Cardiac muscle cell (in vitro differentiated cells and primary cell): ENCODE data around the gene SEMA4D. TPM values are rescaled to one million over a fixed set of nuclear protein-coding genes. Genes with fewer than 3 reads are reported as not detected.

ENCODE experiments used
- DNase-seq, 2 donors: peaks; one replicate each; pipeline versions ENCODE4 v3.0.0 to v3.0.0-alpha.2; 2010 to 2017; ENCODE audit warnings: low read depth in 1 of 2, low spot score in 1 of 2
- H3K27ac ChIP-seq: fragments of 200-600 bp; sonication (generic); 2 replicates; pipeline ENCODE4 v1.5.1; 2016
- H3K27me3 ChIP-seq: fragments of 200-600 bp; sonication (generic); 2 replicates; pipeline ENCODE4 v1.6.0; 2016; ENCODE audit warnings: control low read depth
- H3K36me3 ChIP-seq: fragments of 200-600 bp; sonication (generic); 2 replicates; pipeline ENCODE4 v1.5.1; 2016; ENCODE audit warnings: control low read depth
- H3K4me1 ChIP-seq: fragments of 200-600 bp; sonication (generic); 2 replicates; pipeline ENCODE4 v1.8.1; 2017; ENCODE audit warnings: low read depth, mild to moderate bottlenecking, mixed run types
- H3K4me3 ChIP-seq: fragments of 200-600 bp; sonication (generic); 2 replicates; pipeline ENCODE4 v1.5.1; 2016; ENCODE audit warnings: mild to moderate bottlenecking
- H3K9me3 ChIP-seq: fragments of 200-600 bp; sonication (generic); 2 replicates; pipeline ENCODE4 v1.5.1; 2017; ENCODE audit warnings: low read depth, mild to moderate bottlenecking, control low read depth
- CTCF ChIP-seq: IDR thresholded peaks from 2 replicates; pipeline ENCODE4 v1.5.1; 2012; ENCODE audit warnings: low read depth, mild to moderate bottlenecking, low read length
- polyA plus RNA-seq: library from polyadenylated mRNA; unstranded; fragments of >200 nt; fragmentation: Nextera tagmentation; extraction: Ambion mirVana; gene quantifications from 2 replicates; pipeline ENCODE4 v1.2.1, GENCODE V29; 2016
- total RNA-seq: library from RNA; depleted of rRNA; stranded (reverse); fragments of >200 nt; gene quantifications from 2 replicates; pipeline ENCODE4 v1.2.3, GENCODE V29; 2016

Gene SEMA4D
- total and polyA plus RNA-seq, 2 experiments from 2014 or later: 16.5 to 34.2 TPM

DNA sequence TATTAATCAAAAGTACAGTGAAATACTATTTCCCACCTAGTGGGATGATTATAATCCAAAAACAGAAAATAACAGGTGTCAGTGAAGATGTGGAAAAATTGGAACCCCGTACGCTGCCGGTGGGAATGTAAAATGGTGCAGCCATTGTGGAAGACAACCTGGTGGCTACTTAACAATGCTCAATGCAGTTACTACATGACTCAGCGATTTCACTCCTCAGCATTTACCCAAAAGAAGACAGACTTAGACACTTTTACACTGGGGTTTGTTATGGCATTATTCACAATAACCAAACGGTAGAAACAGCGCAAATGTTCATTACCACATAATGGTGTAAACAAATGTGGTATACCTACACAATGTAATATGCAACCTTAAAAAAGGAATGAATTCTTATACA is 155.7 kb downstream of the SEMA4D start:
- no peak overlapping the region for H3K4me3 ChIP-seq
- no peaks in the 10 kb centered on the region for H3K4me1 ChIP-seq
- H3K27me3 ChIP-seq: no peaks in the 10 kb centered on the region
- no peak overlapping the region for H3K27ac ChIP-seq
- no peaks in the 10 kb centered on the region for H3K9me3 ChIP-seq
- H3K36me3 ChIP-seq: peaks cover 28% of the 10 kb centered on the region
- no peak for TF ChIP-seq CTCF
- no peak for DNase-seq

DNA sequence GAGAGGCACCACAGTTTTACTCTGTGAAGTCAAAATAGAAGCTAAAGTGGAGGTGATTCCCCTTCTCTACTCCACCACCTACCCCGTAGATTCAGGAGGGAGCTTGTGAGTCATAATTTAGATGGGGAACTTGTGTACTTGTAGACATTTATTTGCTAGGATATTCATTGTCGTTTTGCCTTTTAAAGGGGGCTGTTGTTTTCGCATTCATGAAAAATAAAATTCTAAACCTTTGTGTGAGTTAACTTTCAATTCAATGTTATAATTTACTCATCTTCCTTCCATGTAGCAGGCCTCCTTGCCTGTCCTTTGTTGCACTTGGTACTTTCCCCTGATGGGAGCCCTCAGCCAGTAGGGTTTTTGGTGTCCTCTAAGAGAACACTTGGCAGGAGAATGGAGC is 157.6 kb downstream of the SEMA4D start:
- Histone ChIP-seq H3K27ac (no peak overlapping the region), H3K27me3 (no peaks in the 10 kb centered on the region), H3K4me3 (no peak overlapping the region), H3K9me3 (no peaks in the 10 kb centered on the region), H3K36me3 (peaks cover 19% of the 10 kb centered on the region), H3K4me1 (no peaks in the 10 kb centered on the region)
- no peak for DNase-seq
- no peak for TF ChIP-seq CTCF

GRCh38 chr9:89339807-89340206 is 158.1 kb downstream of the SEMA4D start:
- no peak overlapping the region for H3K4me3 ChIP-seq
- H3K27ac ChIP-seq: no peak overlapping the region
- H3K36me3 ChIP-seq: peaks cover 19% of the 10 kb centered on the region
- no peaks in the 10 kb centered on the region for H3K4me1 ChIP-seq
- no peaks in the 10 kb centered on the region for H3K9me3 ChIP-seq
- TF ChIP-seq CTCF: no peak
- H3K27me3 ChIP-seq: no peaks in the 10 kb centered on the region
- DNase-seq: no peak

GRCh38 chr9:89330513-89330912 is 167.4 kb downstream of the SEMA4D start:
- no peaks in the 10 kb centered on the region for H3K27me3 ChIP-seq
- H3K9me3 ChIP-seq: no peaks in the 10 kb centered on the region
- no peak for TF ChIP-seq CTCF
- H3K27ac ChIP-seq: no peak overlapping the region
- H3K4me3 ChIP-seq: no peak overlapping the region
- no peak for DNase-seq
- H3K36me3 ChIP-seq: peaks cover 62% of the 10 kb centered on the region
- H3K4me1 ChIP-seq: no peaks in the 10 kb centered on the region

GRCh38 chr9:89329917-89330316 is 168.0 kb downstream of the SEMA4D start:
- H3K27ac ChIP-seq: no peak overlapping the region
- no peak overlapping the region for H3K4me3 ChIP-seq
- no peaks in the 10 kb centered on the region for H3K9me3 ChIP-seq
- no peaks in the 10 kb centered on the region for H3K27me3 ChIP-seq
- no peak for TF ChIP-seq CTCF
- H3K4me1 ChIP-seq: no peaks in the 10 kb centered on the region
- DNase-seq: no peak
- peaks cover 62% of the 10 kb centered on the region for H3K36me3 ChIP-seq

DNA sequence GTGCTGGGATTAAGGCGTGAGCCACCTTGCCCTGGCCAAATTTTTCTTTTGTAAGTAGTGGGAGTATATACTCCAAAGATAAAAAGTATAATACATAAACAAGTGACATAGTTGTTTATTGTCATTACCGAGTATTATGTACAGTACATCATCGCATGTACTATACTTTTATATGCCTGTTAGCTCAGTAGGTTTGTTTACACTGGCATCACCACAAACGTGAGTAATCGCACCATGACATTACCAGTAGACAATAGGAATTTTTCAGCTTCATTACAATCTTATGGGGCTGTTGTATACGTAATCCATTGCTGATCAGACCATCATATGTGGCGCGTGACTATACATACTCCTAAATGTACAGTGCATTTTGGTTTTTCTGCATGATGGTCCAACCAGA is 169.8 kb downstream of the SEMA4D start:
- Histone ChIP-seq H3K27me3 (no peaks in the 10 kb centered on the region), H3K9me3 (no peaks in the 10 kb centered on the region), H3K27ac (no peak overlapping the region), H3K4me3 (no peak overlapping the region), H3K36me3 (peaks cover 46% of the 10 kb centered on the region), H3K4me1 (no peaks in the 10 kb centered on the region)
- no peak for DNase-seq
- TF ChIP-seq CTCF: no peak
